ENCODE measurements around the gene ZNF512. TPM values are rescaled to one million over a fixed set of nuclear protein-coding genes. Genes with fewer than 3 reads are reported as not detected.

Gene ZNF512
- total and polyA plus RNA-seq, 4 donors = 10.5 to 64.9 (median 18.6) TPM

DNA sequence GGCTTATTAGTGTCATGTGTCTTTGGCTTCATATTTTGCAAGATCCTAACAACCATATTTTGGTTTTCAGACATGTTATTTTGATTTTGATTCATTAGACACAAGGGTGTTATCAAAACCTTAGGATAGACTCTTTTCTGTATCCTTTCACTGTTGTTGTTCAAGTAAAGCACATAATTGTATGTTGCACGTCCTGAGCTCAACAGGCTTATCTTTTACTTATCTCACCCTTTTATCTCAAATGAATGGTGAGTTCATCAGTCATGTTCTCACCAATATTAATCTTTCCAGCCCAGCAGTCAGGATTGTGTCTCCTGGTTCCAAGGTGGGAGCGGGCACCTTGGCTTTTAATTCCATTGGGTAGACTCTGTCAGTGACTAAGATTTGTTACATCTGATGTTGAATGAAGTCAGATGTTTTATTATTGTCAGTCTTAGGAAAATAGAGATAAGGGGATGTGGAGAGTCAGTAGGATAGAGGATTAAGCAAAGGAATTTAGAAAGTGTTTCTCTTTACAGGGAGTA lies 57.9 kb downstream of the ZNF512 start:
- 88 to 92% methylated on average over 2 of the region's 2 CpGs for WGBS, 2 donors
- peaks cover 22 to 45% (median 27%) of the 10 kb centered on the region in 4 donors for H3K36me3 ChIP-seq (ENCODE audit: control insufficient read depth in 4 of 4, insufficient read depth in 4 of 4, low read length in 4 of 4)
- TF ChIP-seq, protein P1, sequence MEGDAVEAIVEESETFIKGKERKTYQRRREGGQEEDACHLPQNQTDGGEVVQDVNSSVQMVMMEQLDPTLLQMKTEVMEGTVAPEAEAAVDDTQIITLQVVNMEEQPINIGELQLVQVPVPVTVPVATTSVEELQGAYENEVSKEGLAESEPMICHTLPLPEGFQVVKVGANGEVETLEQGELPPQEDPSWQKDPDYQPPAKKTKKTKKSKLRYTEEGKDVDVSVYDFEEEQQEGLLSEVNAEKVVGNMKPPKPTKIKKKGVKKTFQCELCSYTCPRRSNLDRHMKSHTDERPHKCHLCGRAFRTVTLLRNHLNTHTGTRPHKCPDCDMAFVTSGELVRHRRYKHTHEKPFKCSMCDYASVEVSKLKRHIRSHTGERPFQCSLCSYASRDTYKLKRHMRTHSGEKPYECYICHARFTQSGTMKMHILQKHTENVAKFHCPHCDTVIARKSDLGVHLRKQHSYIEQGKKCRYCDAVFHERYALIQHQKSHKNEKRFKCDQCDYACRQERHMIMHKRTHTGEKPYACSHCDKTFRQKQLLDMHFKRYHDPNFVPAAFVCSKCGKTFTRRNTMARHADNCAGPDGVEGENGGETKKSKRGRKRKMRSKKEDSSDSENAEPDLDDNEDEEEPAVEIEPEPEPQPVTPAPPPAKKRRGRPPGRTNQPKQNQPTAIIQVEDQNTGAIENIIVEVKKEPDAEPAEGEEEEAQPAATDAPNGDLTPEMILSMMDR (IDR thresholded peaks at IDR 0.05; ENCODE audit: control extremely low read depth, extremely low read depth) = no peak

DNA sequence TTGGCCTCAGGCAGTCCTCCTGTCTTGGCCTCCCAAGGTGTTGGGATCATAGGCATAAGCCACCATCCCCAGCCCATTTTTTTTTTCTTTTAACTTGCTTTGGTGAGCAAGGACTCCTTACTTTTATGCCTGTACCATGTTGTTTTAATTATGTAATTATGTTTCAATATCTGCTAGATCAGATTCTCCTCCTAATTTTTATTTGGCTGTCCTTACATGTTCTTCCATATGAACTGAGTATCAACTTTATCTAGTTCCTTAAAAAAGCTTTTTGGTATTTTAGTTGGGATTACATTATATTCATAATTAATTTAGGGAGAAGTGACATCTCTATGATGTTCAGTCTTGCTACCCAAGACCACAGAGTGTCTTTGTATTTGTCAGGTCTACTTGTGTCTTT lies 62.4 kb downstream of the ZNF512 start:
- no peaks in the 10 kb centered on the region for H3K9me3 ChIP-seq (ENCODE audit: control insufficient read depth in 4 of 4, insufficient read depth in 3 of 4, low read length in 3 of 4)
- no peaks in the 10 kb centered on the region for H3K4me1 ChIP-seq (ENCODE audit: control insufficient read depth in 5 of 5, insufficient read depth in 5 of 5, low read length in 5 of 5)
- TF ChIP-seq, protein P1 (IDR thresholded peaks at IDR 0.05; ENCODE audit: control extremely low read depth, extremely low read depth) = no peak
- H3K9ac ChIP-seq (ENCODE audit: insufficient read depth in 1 of 2, low read length in 2 of 2) = no peak overlapping the region
- H3K4me3 ChIP-seq = no peak overlapping the region
- DNase-seq = no peak
- no peak overlapping the region for H3K27ac ChIP-seq (ENCODE audit: low read depth in 1 of 2, low read length in 1 of 2)
- no peak for ATAC-seq (ENCODE audit: insufficient read depth, low FRiP score)
- peaks cover 27 to 39% (median 34%) of the 10 kb centered on the region in 4 donors for H3K36me3 ChIP-seq (ENCODE audit: control insufficient read depth in 4 of 4, insufficient read depth in 4 of 4, low read length in 4 of 4)
- no peaks in the 10 kb centered on the region for H3K27me3 ChIP-seq (ENCODE audit: control insufficient read depth in 3 of 3, insufficient read depth in 3 of 3, low read length in 2 of 3)

More for the DNA sequence above, 57.9 kb downstream of the ZNF512 start:
- Histone ChIP-seq H3K27ac (ENCODE audit: low read depth in 1 of 2, low read length in 1 of 2) (no peak overlapping the region), H3K9ac (ENCODE audit: insufficient read depth in 1 of 2, low read length in 2 of 2) (no peak overlapping the region), H3K9me3 (ENCODE audit: control insufficient read depth in 4 of 4, insufficient read depth in 3 of 4, low read length in 3 of 4) (no peaks in the 10 kb centered on the region), H3K4me3 (no peak overlapping the region), H3K27me3 (ENCODE audit: control insufficient read depth in 3 of 3, insufficient read depth in 3 of 3, low read length in 2 of 3) (no peaks in the 10 kb centered on the region), H3K4me1 (ENCODE audit: control insufficient read depth in 5 of 5, insufficient read depth in 5 of 5, low read length in 5 of 5) (no peaks in the 10 kb centered on the region)
- no peak for DNase-seq
- no peak for ATAC-seq (ENCODE audit: insufficient read depth, low FRiP score)

DNA sequence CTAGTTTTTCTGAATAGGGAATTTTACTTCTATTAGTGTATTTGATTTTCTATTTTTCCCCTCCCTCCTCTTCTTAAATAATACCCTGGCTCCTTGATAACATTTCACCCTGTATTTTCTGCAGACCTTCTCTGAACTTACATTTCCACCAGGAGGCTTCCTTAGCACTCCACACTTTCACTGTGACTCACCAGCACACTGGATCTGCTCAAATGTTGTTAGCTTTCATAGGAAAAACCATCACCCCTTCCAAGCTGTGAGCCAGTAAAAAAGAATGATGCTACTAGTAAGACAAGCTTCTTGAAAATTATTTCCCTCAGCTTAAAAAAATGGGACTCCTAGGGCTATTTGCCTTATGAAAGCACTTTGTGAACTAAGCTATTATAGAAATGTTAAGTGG lies 64.4 kb downstream of the ZNF512 start:
- H3K36me3 ChIP-seq (ENCODE audit: control insufficient read depth in 4 of 4, insufficient read depth in 4 of 4, low read length in 4 of 4) = peaks cover 29 to 44% (median 37%) of the 10 kb centered on the region in 4 donors
- no peak for ATAC-seq (ENCODE audit: insufficient read depth, low FRiP score)
- H3K9ac ChIP-seq (ENCODE audit: insufficient read depth in 1 of 2, low read length in 2 of 2) = no peak overlapping the region
- TF ChIP-seq, protein P1 (IDR thresholded peaks at IDR 0.05; ENCODE audit: control extremely low read depth, extremely low read depth) = no peak
- no peaks in the 10 kb centered on the region for H3K27me3 ChIP-seq (ENCODE audit: control insufficient read depth in 3 of 3, insufficient read depth in 3 of 3, low read length in 2 of 3)
- no peak overlapping the region for H3K27ac ChIP-seq (ENCODE audit: low read depth in 1 of 2, low read length in 1 of 2)
- H3K9me3 ChIP-seq (ENCODE audit: control insufficient read depth in 4 of 4, insufficient read depth in 3 of 4, low read length in 3 of 4) = no peaks in the 10 kb centered on the region
- H3K4me1 ChIP-seq (ENCODE audit: control insufficient read depth in 5 of 5, insufficient read depth in 5 of 5, low read length in 5 of 5) = no peaks in the 10 kb centered on the region
- DNase-seq = no peak
- no peak overlapping the region for H3K4me3 ChIP-seq

DNA sequence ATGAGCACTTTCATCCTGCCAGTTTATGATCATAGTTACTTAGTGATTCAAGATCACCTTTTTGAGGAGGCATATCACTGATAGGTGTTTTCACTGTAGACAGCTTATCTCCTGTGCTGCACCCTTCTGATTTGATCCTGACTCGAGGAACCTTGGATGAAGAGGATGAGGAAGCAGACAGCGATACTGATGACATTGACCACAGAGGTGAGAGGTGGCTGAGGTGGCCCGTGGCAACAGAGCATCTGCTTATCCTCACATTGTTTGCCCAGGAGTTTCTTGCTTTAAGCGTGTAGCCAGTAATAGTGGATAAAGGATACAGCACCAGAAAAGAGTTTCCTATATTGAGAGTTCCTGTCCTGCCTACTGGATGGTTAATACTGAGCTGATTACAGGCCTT lies 64.9 kb downstream of the ZNF512 start:
- Histone ChIP-seq H3K36me3 (ENCODE audit: control insufficient read depth in 4 of 4, insufficient read depth in 4 of 4, low read length in 4 of 4) (peaks cover 31 to 48% (median 37%) of the 10 kb centered on the region in 4 donors), H3K4me3 (no peak overlapping the region), H3K9me3 (ENCODE audit: control insufficient read depth in 4 of 4, insufficient read depth in 3 of 4, low read length in 3 of 4) (no peaks in the 10 kb centered on the region), H3K4me1 (ENCODE audit: control insufficient read depth in 5 of 5, insufficient read depth in 5 of 5, low read length in 5 of 5) (no peaks in the 10 kb centered on the region), H3K9ac (ENCODE audit: insufficient read depth in 1 of 2, low read length in 2 of 2) (no peak overlapping the region), H3K27ac (ENCODE audit: low read depth in 1 of 2, low read length in 1 of 2) (no peak overlapping the region), H3K27me3 (ENCODE audit: control insufficient read depth in 3 of 3, insufficient read depth in 3 of 3, low read length in 2 of 3) (no peaks in the 10 kb centered on the region)
- 89 to 90% methylated on average over 4 of the region's 4 CpGs for WGBS, 2 donors
- TF ChIP-seq, protein P1 (IDR thresholded peaks at IDR 0.05; ENCODE audit: control extremely low read depth, extremely low read depth) = no peak
- no peak for ATAC-seq (ENCODE audit: insufficient read depth, low FRiP score)
- no peak for DNase-seq

All from lung (tissue), 12 donors.